SU-DHL-6 (cell line): ENCODE measurements around the gene HSD17B4.

Experiments used
- EZH2phosphoT487 ChIP-seq: fragments of 200-600 bp; sonication (generic), shearing (Covaris generic); conservative IDR thresholded peaks from 2 replicates; pipeline ENCODE4 v1.6.1; 2018; ENCODE audit warnings: mild to moderate bottlenecking, antibody characterized with exemption, low read length, moderate library complexity, mixed read lengths
- TF ChIP-seq, protein P1 (sequence below): fragments of 200-600 bp; sonication (generic); IDR thresholded peaks from one replicate; pipeline ENCODE4 v1.5.1; 2017; ENCODE audit warnings: antibody characterized with exemption, mild to moderate bottlenecking, low read length, moderate library complexity; ENCODE audit not compliant: insufficient read depth, poor library complexity, severe bottlenecking

DNA sequence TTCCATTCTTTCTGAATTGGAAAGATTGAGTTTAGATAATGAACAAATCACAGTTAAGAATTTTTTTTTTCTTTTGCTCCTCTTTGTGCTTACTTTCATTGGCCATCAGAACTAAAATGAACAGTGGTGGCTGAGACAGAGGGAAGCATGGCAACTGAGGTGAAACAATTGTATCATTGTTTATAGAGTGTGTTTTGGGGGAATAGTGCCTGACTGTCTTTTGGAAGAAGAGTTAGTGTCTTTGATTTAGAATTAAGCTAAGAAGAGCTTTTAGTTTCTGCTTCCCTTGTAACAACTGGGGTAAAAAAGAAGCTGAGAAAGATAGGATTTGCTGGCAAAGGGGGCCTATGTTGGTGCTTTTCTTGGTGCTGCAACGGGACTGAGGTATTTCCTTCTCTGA lies 24.0 kb downstream of the HSD17B4 start:
- TF ChIP-seq, protein P1, sequence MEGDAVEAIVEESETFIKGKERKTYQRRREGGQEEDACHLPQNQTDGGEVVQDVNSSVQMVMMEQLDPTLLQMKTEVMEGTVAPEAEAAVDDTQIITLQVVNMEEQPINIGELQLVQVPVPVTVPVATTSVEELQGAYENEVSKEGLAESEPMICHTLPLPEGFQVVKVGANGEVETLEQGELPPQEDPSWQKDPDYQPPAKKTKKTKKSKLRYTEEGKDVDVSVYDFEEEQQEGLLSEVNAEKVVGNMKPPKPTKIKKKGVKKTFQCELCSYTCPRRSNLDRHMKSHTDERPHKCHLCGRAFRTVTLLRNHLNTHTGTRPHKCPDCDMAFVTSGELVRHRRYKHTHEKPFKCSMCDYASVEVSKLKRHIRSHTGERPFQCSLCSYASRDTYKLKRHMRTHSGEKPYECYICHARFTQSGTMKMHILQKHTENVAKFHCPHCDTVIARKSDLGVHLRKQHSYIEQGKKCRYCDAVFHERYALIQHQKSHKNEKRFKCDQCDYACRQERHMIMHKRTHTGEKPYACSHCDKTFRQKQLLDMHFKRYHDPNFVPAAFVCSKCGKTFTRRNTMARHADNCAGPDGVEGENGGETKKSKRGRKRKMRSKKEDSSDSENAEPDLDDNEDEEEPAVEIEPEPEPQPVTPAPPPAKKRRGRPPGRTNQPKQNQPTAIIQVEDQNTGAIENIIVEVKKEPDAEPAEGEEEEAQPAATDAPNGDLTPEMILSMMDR, result no peak
- no peak for TF ChIP-seq EZH2phosphoT487
